ENCODE data around the gene RASSF4.

The RASSF4 gene

GRCh38 chr10:44928462-44928861, 31.1 kb upstream of the RASSF4 start:
- DNase-seq: no peak

- no peak for DNase-seq
These were observed 30.0 kb upstream of the RASSF4 start for GRCh38 chr10:44929356-44930255.

- no peak for DNase-seq
These were observed 28.5 kb upstream of the RASSF4 start for GRCh38 chr10:44930904-44931620.

GRCh38 chr10:44931621-44932516, 27.7 kb upstream of the RASSF4 start:
- DNase-seq: no peak

GRCh38 chr10:44932517-44933450, 26.8 kb upstream of the RASSF4 start:
- DNase-seq: peak; percentile 70

GRCh38 chr10:44933451-44934321, 25.9 kb upstream of the RASSF4 start:
- no peak for DNase-seq

GRCh38 chr10:44934416-44935200, 25.0 kb upstream of the RASSF4 start:
- no peak for DNase-seq

GRCh38 chr10:44935201-44935965, 24.2 kb upstream of the RASSF4 start:
- no peak for DNase-seq

- DNase-seq: no peak
These were observed 23.7 kb upstream of the RASSF4 start for GRCh38 chr10:44935966-44936295.

- DNase-seq: no peak
These were observed 23.2 kb upstream of the RASSF4 start for GRCh38 chr10:44936314-44936975.

GRCh38 chr10:44937196-44938005, 22.2 kb upstream of the RASSF4 start:
- DNase-seq: no peak

GRCh38 chr10:44938956-44939355, 20.6 kb upstream of the RASSF4 start:
- no peak for DNase-seq

- no peak for DNase-seq
These were observed 19.8 kb upstream of the RASSF4 start for GRCh38 chr10:44939691-44940401.

GRCh38 chr10:44944354-44944753, 15.2 kb upstream of the RASSF4 start:
- DNase-seq: no peak

GRCh38 chr10:44946205-44946604, 13.4 kb upstream of the RASSF4 start:
- DNase-seq: no peak

GRCh38 chr10:44947371-44948152, 12.0 kb upstream of the RASSF4 start:
- no peak for DNase-seq
